Measurements from ENCODE around the gene TAF9.

TAF9 gene

DNA sequence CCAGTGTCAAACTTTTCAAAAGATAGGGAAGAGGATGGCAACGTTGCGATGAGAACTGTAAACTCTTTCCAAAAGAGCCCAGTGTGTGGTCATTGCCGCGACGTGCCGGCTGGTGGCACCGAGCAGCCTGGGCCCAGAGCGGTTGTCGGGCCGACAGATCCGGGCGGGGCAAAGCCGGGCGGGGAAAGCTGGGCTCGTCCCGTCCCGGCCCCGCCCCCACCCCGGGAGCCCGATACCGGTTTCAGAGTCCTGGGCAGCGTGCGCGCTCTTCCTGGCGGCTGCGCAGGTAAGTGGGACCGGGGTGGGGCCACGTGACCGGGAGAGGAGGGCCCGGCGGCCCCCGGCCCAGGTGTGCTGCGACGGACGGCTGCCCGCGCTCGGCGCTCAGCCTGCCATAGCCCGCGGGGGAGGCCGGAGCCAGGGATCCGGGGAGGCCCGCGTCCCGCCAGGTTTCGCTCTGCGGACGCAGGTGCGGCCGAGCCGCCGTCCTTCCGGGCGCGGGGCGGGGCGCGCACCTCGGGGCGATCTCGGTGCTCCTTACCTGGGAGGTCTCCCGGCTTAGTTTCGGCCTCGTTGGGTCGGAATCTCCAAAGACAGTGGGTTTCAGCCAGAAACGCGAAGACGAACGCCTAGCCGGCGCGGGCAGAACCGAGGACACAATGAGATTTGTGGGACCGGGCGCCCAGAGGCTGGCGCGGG, 45.7 kb upstream of the TAF9 start, which contains the start of gene MARVELD2:
TSS of gene MARVELD2 (plus strand) at position 232 of the 699 bp plus-strand sequence. CDS start 4,270 bp downstream, outside the sequence.
- no peak for ATAC-seq

DNA sequence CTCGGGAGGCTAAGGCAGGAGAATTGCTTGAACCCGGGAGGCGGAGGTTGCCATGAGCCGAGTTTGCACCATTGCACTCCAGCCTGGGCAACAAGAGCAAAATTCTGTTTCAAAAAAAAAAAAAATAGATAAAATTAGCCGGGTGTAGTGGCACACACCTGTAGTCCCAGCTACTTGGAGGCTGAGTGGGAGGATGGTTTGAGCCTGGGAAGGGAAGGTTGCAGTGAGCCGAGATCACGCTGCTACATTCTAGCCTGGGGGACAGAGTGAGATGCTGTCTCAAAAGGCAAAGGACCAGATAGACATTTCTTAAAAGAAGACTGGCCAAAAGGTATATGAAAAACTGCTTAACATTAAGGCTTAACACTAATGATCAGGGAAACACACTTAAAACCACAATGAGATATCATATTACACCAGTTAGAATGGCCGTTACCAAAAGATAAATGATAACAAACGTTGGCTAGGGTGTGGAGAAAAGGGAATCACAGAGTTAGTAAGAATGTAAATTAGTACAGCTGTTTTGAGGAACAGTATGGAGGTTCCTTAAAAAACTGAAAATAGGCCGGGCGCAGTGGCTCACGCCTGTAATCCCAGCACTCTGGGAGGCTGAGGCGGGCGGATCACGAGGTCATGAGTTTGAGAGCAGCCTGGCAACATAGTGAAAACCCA, 35.5 kb upstream of the TAF9 start:
- TF ChIP-seq ZFP3 (CRISPR knock-in tag; IDR thresholded peaks at IDR 0.05): no peak
- TF ChIP-seq ZC3H10 (CRISPR knock-in tag; IDR thresholded peaks at IDR 0.05): no peak
- ATAC-seq: no peak

More for the DNA sequence above, 45.7 kb upstream of the TAF9 start, which contains the start of gene MARVELD2:
- no peak for TF ChIP-seq RARB (CRISPR knock-in tag; IDR thresholded peaks at IDR 0.05)
- TF ChIP-seq ZFP3 (CRISPR knock-in tag; IDR thresholded peaks at IDR 0.05): no peak
- TF ChIP-seq TOX (CRISPR knock-in tag; IDR thresholded peaks at IDR 0.05; ENCODE audit: borderline replicate concordance): no peak
- TF ChIP-seq OSR1 (CRISPR knock-in tag; IDR thresholded peaks at IDR 0.05): no peak
- TF ChIP-seq, protein P1, sequence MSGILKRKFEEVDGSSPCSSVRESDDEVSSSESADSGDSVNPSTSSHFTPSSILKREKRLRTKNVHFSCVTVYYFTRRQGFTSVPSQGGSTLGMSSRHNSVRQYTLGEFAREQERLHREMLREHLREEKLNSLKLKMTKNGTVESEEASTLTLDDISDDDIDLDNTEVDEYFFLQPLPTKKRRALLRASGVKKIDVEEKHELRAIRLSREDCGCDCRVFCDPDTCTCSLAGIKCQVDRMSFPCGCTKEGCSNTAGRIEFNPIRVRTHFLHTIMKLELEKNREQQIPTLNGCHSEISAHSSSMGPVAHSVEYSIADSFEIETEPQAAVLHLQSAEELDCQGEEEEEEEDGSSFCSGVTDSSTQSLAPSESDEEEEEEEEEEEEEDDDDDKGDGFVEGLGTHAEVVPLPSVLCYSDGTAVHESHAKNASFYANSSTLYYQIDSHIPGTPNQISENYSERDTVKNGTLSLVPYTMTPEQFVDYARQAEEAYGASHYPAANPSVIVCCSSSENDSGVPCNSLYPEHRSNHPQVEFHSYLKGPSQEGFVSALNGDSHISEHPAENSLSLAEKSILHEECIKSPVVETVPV (CRISPR knock-in tag; IDR thresholded peaks at IDR 0.05): no peak
- no peak for TF ChIP-seq CSDC2 (CRISPR knock-in tag; IDR thresholded peaks at IDR 0.05)
- no peak for TF ChIP-seq TCF4 (CRISPR knock-in tag; IDR thresholded peaks at IDR 0.05; ENCODE audit: borderline replicate concordance)
- TF ChIP-seq ZC3H10 (CRISPR knock-in tag; IDR thresholded peaks at IDR 0.05): no peak

DNA sequence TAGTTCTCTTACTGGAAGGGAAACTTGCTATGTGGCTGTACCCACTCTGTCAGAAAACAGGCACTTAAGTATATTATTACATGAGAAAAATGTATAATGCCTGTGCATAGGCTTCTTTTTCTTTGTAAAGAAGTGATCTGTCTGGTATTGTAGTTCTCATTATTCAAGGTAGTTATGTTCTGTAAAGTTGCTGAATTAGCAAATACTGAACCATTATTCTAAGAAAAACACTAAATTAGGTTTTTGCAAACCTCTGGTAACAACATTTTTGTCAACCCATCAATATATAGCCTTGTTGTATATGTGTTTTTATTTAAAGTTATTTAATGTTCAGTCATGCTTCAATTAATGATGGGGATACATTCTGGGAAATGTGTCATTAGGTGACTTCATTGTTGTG, 9.1 kb upstream of the TAF9 start:
- TF ChIP-seq BACH2 (CRISPR knock-in tag; IDR thresholded peaks at IDR 0.05; ENCODE audit: borderline replicate concordance): no peak
- TF ChIP-seq SNAI2 (CRISPR knock-in tag; IDR thresholded peaks at IDR 0.05): no peak
- TF ChIP-seq ZNF565 (CRISPR knock-in tag; conservative IDR thresholded peaks at IDR 0.05; ENCODE audit: low read depth): no peak
- TF ChIP-seq ZNF70 (CRISPR knock-in tag; IDR thresholded peaks at IDR 0.05): no peak
- TF ChIP-seq, protein P2, sequence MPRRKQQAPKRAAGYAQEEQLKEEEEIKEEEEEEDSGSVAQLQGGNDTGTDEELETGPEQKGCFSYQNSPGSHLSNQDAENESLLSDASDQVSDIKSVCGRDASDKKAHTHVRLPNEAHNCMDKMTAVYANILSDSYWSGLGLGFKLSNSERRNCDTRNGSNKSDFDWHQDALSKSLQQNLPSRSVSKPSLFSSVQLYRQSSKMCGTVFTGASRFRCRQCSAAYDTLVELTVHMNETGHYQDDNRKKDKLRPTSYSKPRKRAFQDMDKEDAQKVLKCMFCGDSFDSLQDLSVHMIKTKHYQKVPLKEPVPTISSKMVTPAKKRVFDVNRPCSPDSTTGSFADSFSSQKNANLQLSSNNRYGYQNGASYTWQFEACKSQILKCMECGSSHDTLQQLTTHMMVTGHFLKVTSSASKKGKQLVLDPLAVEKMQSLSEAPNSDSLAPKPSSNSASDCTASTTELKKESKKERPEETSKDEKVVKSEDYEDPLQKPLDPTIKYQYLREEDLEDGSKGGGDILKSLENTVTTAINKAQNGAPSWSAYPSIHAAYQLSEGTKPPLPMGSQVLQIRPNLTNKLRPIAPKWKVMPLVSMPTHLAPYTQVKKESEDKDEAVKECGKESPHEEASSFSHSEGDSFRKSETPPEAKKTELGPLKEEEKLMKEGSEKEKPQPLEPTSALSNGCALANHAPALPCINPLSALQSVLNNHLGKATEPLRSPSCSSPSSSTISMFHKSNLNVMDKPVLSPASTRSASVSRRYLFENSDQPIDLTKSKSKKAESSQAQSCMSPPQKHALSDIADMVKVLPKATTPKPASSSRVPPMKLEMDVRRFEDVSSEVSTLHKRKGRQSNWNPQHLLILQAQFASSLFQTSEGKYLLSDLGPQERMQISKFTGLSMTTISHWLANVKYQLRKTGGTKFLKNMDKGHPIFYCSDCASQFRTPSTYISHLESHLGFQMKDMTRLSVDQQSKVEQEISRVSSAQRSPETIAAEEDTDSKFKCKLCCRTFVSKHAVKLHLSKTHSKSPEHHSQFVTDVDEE (CRISPR knock-in tag; IDR thresholded peaks at IDR 0.05): no peak
- TF ChIP-seq, protein P3, sequence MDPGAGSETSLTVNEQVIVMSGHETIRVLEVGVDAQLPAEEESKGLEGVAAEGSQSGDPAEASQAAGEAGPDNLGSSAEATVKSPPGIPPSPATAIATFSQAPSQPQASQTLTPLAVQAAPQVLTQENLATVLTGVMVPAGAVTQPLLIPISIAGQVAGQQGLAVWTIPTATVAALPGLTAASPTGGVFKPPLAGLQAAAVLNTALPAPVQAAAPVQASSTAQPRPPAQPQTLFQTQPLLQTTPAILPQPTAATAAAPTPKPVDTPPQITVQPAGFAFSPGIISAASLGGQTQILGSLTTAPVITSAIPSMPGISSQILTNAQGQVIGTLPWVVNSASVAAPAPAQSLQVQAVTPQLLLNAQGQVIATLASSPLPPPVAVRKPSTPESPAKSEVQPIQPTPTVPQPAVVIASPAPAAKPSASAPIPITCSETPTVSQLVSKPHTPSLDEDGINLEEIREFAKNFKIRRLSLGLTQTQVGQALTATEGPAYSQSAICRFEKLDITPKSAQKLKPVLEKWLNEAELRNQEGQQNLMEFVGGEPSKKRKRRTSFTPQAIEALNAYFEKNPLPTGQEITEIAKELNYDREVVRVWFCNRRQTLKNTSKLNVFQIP (CRISPR knock-in tag; IDR thresholded peaks at IDR 0.05; ENCODE audit: borderline replicate concordance, low read depth): no peak
- TF ChIP-seq ISL1 (CRISPR knock-in tag; IDR thresholded peaks at IDR 0.05): no peak
- TF ChIP-seq, protein P4, sequence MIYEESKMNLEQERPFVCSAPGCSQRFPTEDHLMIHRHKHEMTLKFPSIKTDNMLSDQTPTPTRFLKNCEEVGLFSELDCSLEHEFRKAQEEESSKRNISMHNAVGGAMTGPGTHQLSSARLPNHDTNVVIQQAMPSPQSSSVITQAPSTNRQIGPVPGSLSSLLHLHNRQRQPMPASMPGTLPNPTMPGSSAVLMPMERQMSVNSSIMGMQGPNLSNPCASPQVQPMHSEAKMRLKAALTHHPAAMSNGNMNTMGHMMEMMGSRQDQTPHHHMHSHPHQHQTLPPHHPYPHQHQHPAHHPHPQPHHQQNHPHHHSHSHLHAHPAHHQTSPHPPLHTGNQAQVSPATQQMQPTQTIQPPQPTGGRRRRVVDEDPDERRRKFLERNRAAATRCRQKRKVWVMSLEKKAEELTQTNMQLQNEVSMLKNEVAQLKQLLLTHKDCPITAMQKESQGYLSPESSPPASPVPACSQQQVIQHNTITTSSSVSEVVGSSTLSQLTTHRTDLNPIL (CRISPR knock-in tag; IDR thresholded peaks at IDR 0.05; ENCODE audit: low read depth): no peak
- TF ChIP-seq CSDC2 (CRISPR knock-in tag; IDR thresholded peaks at IDR 0.05): no peak
- TF ChIP-seq, protein P5, sequence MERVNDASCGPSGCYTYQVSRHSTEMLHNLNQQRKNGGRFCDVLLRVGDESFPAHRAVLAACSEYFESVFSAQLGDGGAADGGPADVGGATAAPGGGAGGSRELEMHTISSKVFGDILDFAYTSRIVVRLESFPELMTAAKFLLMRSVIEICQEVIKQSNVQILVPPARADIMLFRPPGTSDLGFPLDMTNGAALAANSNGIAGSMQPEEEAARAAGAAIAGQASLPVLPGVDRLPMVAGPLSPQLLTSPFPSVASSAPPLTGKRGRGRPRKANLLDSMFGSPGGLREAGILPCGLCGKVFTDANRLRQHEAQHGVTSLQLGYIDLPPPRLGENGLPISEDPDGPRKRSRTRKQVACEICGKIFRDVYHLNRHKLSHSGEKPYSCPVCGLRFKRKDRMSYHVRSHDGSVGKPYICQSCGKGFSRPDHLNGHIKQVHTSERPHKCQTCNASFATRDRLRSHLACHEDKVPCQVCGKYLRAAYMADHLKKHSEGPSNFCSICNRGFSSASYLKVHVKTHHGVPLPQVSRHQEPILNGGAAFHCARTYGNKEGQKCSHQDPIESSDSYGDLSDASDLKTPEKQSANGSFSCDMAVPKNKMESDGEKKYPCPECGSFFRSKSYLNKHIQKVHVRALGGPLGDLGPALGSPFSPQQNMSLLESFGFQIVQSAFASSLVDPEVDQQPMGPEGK (CRISPR knock-in tag; IDR thresholded peaks at IDR 0.05; ENCODE audit: borderline replicate concordance): no peak
- TF ChIP-seq, protein P1 (CRISPR knock-in tag; IDR thresholded peaks at IDR 0.05): no peak
- TF ChIP-seq ZFP30 (CRISPR knock-in tag; IDR thresholded peaks at IDR 0.05): no peak
- TF ChIP-seq OSR1 (CRISPR knock-in tag; IDR thresholded peaks at IDR 0.05): no peak
- TF ChIP-seq ARNTL (CRISPR knock-in tag; IDR thresholded peaks at IDR 0.05; ENCODE audit: borderline replicate concordance, low read depth): no peak
- no peak for ATAC-seq

All from SK-N-SH treated with all-trans-retinoic acid at 6 μM for 48 hours (cell line).